H1 (cell line): Measurements from ENCODE around the gene NPC1L1. TPM values are rescaled to one million over a fixed set of nuclear protein-coding genes. Genes with fewer than 3 reads are reported as not detected.

Source experiments
- CTCF ChIA-PET: fragments of 300-600 bp; sonication (Branson Sonifier 250); formaldehyde crosslinking; loops from one replicate; lab custom pipeline; 2021; ENCODE audit not compliant: partially characterized antibody; lab: Charles Lee
- POLR2A ChIA-PET: fragments of 300-600 bp; sonication (Branson Sonifier 250); formaldehyde crosslinking; loops from one replicate; lab custom pipeline; 2021; ENCODE audit warnings: inconsistent platforms; ENCODE audit not compliant: partially characterized antibody; lab: Charles Lee
- DNase-seq, 2 experiments: peaks; one replicate each; pipeline versions ENCODE4 v3.0.0 to v3.0.0-alpha.2; 2010 to 2022; ENCODE audit warnings: low spot score in 2 of 2, low read depth in 1 of 2, mixed read lengths in 1 of 2
- FAIRE-seq: peaks from 2 replicates; lab custom pipeline; 2011; peaks lifted over from hg19 to GRCh38; lab: Jason Lieb, UNC
- H2AFZ ChIP-seq: 2 replicates; pipeline ENCODE4 v1.8.1; 2012; ENCODE audit warnings: low read length, inconsistent platforms
- H2AK5ac ChIP-seq: 2 replicates; pipeline ENCODE4 v1.6.1; 2013; ENCODE audit warnings: low read depth, low read length
- H2BK120ac ChIP-seq: replicated peaks from 2 replicates; pipeline ENCODE3; 2013; ENCODE audit warnings: low read depth, low read length, inconsistent platforms
- H2BK12ac ChIP-seq: 2 replicates; pipeline ENCODE4 v1.6.1; 2013; ENCODE audit warnings: low read depth, low read length
- H2BK15ac ChIP-seq: 2 replicates; pipeline ENCODE4 v1.6.1; 2013; ENCODE audit warnings: low read length
- H2BK20ac ChIP-seq: 2 replicates; pipeline ENCODE4 v1.6.1; 2013; ENCODE audit warnings: low read length
- H2BK5ac ChIP-seq: 2 replicates; pipeline ENCODE4 v1.6.1; 2013; ENCODE audit warnings: low read depth, low read length
- H3K14ac ChIP-seq: 2 replicates; pipeline ENCODE4 v1.6.1; 2013; ENCODE audit warnings: inconsistent platforms; ENCODE audit not compliant: insufficient read length
- H3K18ac ChIP-seq: 2 replicates; pipeline ENCODE4 v1.6.1; 2013; ENCODE audit warnings: low read length; ENCODE audit errors: extremely low read depth
- H3K23ac ChIP-seq: 2 replicates; pipeline ENCODE4 v1.6.1; 2013; ENCODE audit warnings: inconsistent platforms; ENCODE audit not compliant: insufficient read length
- H3K23me2 ChIP-seq: 2 replicates; pipeline ENCODE4 v1.6.1; 2013; ENCODE audit warnings: low read depth, low read length
- H3K27ac ChIP-seq: 2 replicates; pipeline ENCODE4 v1.6.1; 2011; ENCODE audit warnings: low read depth, low read length, inconsistent platforms
- H3K27me3 ChIP-seq, 4 experiments: replicated peaks in 1 of 4; 1 replicate in 1 of 4; 2 replicates in 3 of 4; pipeline versions ENCODE4 v1.6.1 to v1.8.1; 2011 to 2013; ENCODE audit warnings: low read length in 3 of 4, mild to moderate bottlenecking in 3 of 4, inconsistent platforms in 2 of 4, mixed read lengths in 2 of 4, moderate library complexity in 1 of 4; ENCODE audit not compliant: control insufficient read depth in 3 of 4, insufficient read depth in 3 of 4; ENCODE audit errors: extremely low read depth in 1 of 4
- H3K36me3 ChIP-seq, 4 experiments: 2 replicates each; pipeline versions ENCODE4 v1.6.1 to v1.8.1; 2011 to 2013; ENCODE audit warnings: mild to moderate bottlenecking in 4 of 4, low read length in 3 of 4, moderate library complexity in 2 of 4, control low read depth in 1 of 4, inconsistent platforms in 1 of 4; ENCODE audit not compliant: insufficient read depth in 4 of 4, control insufficient read depth in 2 of 4
- H3K4ac ChIP-seq: replicated peaks from 2 replicates; pipeline ENCODE3; 2013; ENCODE audit warnings: low read length, low read depth, mixed read lengths, inconsistent platforms; ENCODE audit not compliant: insufficient read length
- H3K4me1 ChIP-seq, 4 experiments: replicated peaks in 1 of 4; 1 replicate in 1 of 4; 2 replicates in 3 of 4; pipeline versions ENCODE4 v1.6.1 to v1.8.1; 2011 to 2013; ENCODE audit warnings: low read length in 3 of 4, inconsistent platforms in 2 of 4, mixed read lengths in 1 of 4; ENCODE audit not compliant: insufficient read depth in 4 of 4, control insufficient read depth in 3 of 4
- H3K4me2 ChIP-seq, 2 experiments: 2 replicates each; pipeline versions ENCODE4 v1.6.1 to v1.8.1; 2011 to 2013; ENCODE audit warnings: low read depth in 2 of 2, low read length in 2 of 2, control low read depth in 1 of 2, inconsistent platforms in 1 of 2, mild to moderate bottlenecking in 1 of 2; ENCODE audit not compliant: insufficient read depth in 1 of 2
- H3K4me3 ChIP-seq, 4 experiments: fragments of 200-600, 300-600 bp in 1 of 4; sonication (generic), shearing (Covaris generic), sonication (Bioruptor Twin) in 1 of 4; 2 replicates each; pipeline versions ENCODE4 v1.5.1 to v1.8.1; 2011 to 2016; ENCODE audit warnings: low read length in 4 of 4, low read depth in 3 of 4, control low read depth in 2 of 4, inconsistent platforms in 2 of 4, mild to moderate bottlenecking in 2 of 4, mixed read lengths in 1 of 4, moderate library complexity in 1 of 4; ENCODE audit not compliant: insufficient read depth in 2 of 4; ENCODE audit errors: extremely low read depth in 1 of 4
- H3K56ac ChIP-seq: replicated peaks from 2 replicates; pipeline ENCODE3; 2013; ENCODE audit warnings: low read depth, mild to moderate bottlenecking, mixed read lengths, low read length, inconsistent platforms; ENCODE audit not compliant: insufficient read length
- H3K79me1 ChIP-seq: 2 replicates; pipeline ENCODE4 v1.6.1; 2013; ENCODE audit warnings: low read depth, low read length, control low read depth
- H3K79me2 ChIP-seq, 2 experiments: 2 replicates each; pipeline versions ENCODE4 v1.6.1 to v1.8.1; 2012 to 2013; ENCODE audit warnings: low read length in 2 of 2, mild to moderate bottlenecking in 2 of 2, inconsistent platforms in 1 of 2; ENCODE audit not compliant: insufficient read depth in 2 of 2, control insufficient read depth in 1 of 2
- H3K9ac ChIP-seq, 4 experiments: replicated peaks in 1 of 4; 1 replicate in 1 of 4; 2 replicates in 3 of 4; pipeline versions ENCODE4 v1.6.1 to v1.8.1; 2011 to 2013; ENCODE audit warnings: low read depth in 3 of 4, low read length in 3 of 4, control low read depth in 2 of 4, mild to moderate bottlenecking in 2 of 4, moderate library complexity in 2 of 4, inconsistent platforms in 1 of 4; ENCODE audit errors: extremely low read depth in 1 of 4
- H3K9me3 ChIP-seq, 2 experiments: 2 replicates each; pipeline versions ENCODE4 v1.6.1 to v1.8.1; 2012 to 2013; ENCODE audit warnings: mild to moderate bottlenecking in 2 of 2, moderate library complexity in 2 of 2, control low read depth in 1 of 2, inconsistent platforms in 1 of 2, low read depth in 1 of 2, low read length in 1 of 2, mixed read lengths in 1 of 2; ENCODE audit not compliant: insufficient read depth in 2 of 2
- H4K20me1 ChIP-seq, 2 experiments: replicated peaks in 1 of 2; 2 replicates each; pipeline versions ENCODE3 to v1.8.1; 2011 to 2013; ENCODE audit warnings: inconsistent platforms in 2 of 2, low read length in 2 of 2, mild to moderate bottlenecking in 1 of 2; ENCODE audit not compliant: insufficient read depth in 2 of 2, control insufficient read depth in 1 of 2
- H4K5ac ChIP-seq: 2 replicates; pipeline ENCODE4 v1.6.1; 2013; ENCODE audit warnings: low read length, low read depth, mixed read lengths, inconsistent platforms; ENCODE audit not compliant: insufficient read length
- H4K8ac ChIP-seq: 2 replicates; pipeline ENCODE4 v1.8.0; 2013; ENCODE audit warnings: mild to moderate bottlenecking, moderate library complexity, low read length, inconsistent platforms; ENCODE audit not compliant: insufficient read depth; ENCODE audit errors: extremely low read depth
- H4K91ac ChIP-seq: replicated peaks from 2 replicates; pipeline ENCODE3; 2013; ENCODE audit warnings: low read length, mixed read lengths, inconsistent platforms; ENCODE audit not compliant: insufficient read length
- ATF2 ChIP-seq: IDR thresholded peaks from 2 replicates; pipeline ENCODE4 v1.6.1; 2012; ENCODE audit warnings: low read length, inconsistent platforms
- ATF3 ChIP-seq: IDR thresholded peaks from 2 replicates; pipeline ENCODE4 v1.6.1; 2011; ENCODE audit warnings: low read depth, mild to moderate bottlenecking, low read length; ENCODE audit not compliant: insufficient read depth
- CBX5 ChIP-seq: fragments of 300-800, 300-1000 bp; sonication (generic); IDR thresholded peaks from 2 replicates; pipeline ENCODE4 v1.7.1; 2016; ENCODE audit warnings: antibody characterized with exemption, low read length, low read depth
- CBX8 ChIP-seq: fragments of 300-800, 300-1000 bp; sonication (generic); IDR thresholded peaks from 2 replicates; pipeline ENCODE4 v1.7.1; 2016; ENCODE audit warnings: low read depth, low read length, borderline replicate concordance
- CHD2 ChIP-seq: IDR thresholded peaks from 2 replicates; pipeline ENCODE4 v1.6.1; 2012; ENCODE audit warnings: low read length, improper control_type of control experiment
- HDAC2 ChIP-seq, 2 experiments: fragments of 300-600 bp in 1 of 2; sonication (generic) in 1 of 2; IDR thresholded peaks; 2 replicates each; pipeline ENCODE4 v1.6.1; 2011 to 2012; ENCODE audit warnings: low read depth in 2 of 2, low read length in 2 of 2, mild to moderate bottlenecking in 2 of 2, moderate library complexity in 2 of 2, borderline replicate concordance in 1 of 2, inconsistent platforms in 1 of 2
- JUN ChIP-seq: IDR thresholded peaks from 2 replicates; pipeline ENCODE4 v1.6.1; 2011; ENCODE audit warnings: low read depth, mild to moderate bottlenecking, improper control_type of control experiment, low read length
- KDM4A ChIP-seq: IDR thresholded peaks from one replicate; pipeline ENCODE4 v1.7.1; 2012; ENCODE audit warnings: low read depth, mild to moderate bottlenecking, moderate library complexity, low read length, inconsistent platforms; ENCODE audit not compliant: severe bottlenecking
- KDM5A ChIP-seq: fragments of 200-600 bp; IDR thresholded peaks from 2 replicates; pipeline ENCODE4 v1.7.1; 2012; ENCODE audit warnings: mild to moderate bottlenecking, low read length, inconsistent platforms, mixed read lengths
- NRF1 ChIP-seq: IDR thresholded peaks from 2 replicates; pipeline ENCODE4 v1.6.1; 2011; ENCODE audit warnings: mild to moderate bottlenecking, low read depth, low read length, improper control_type of control experiment
- POLR2A ChIP-seq, 2 experiments: IDR thresholded peaks; 1 replicate in 1 of 2; 2 replicates in 1 of 2; pipeline ENCODE4 v1.6.1; 2011; ENCODE audit warnings: low read depth in 2 of 2, low read length in 2 of 2, mild to moderate bottlenecking in 2 of 2; ENCODE audit errors: control extremely low read depth in 1 of 2
- SP2 ChIP-seq: IDR thresholded peaks from 2 replicates; pipeline ENCODE4 v1.6.1; 2012; ENCODE audit warnings: mild to moderate bottlenecking, low read length, inconsistent platforms
- SRF ChIP-seq: IDR thresholded peaks from 2 replicates; pipeline ENCODE4 v1.6.1; 2011; ENCODE audit warnings: mild to moderate bottlenecking, low read depth, low read length, moderate library complexity
- WGBS, 2 experiments: shearing (Covaris generic) in 1 of 2; methylation state at CpG; one replicate each; pipeline versions ENCODE4 v1.1.6 to v1.1.7; 2013 to 2015; ENCODE audit warnings: low lambda C conversion rate in 2 of 2, mixed read lengths in 2 of 2, inconsistent platforms in 1 of 2, low coverage in 1 of 2, missing lambda C conversion rate in 1 of 2; ENCODE audit not compliant: insufficient replicate concordance in 2 of 2, insufficient coverage in 1 of 2, insufficient read length in 1 of 2; ENCODE audit errors: extremely low coverage in 1 of 2, missing lambda C conversion rate in 1 of 2; 5-methylcytosine and 5-hydroxymethylcytosine counted together
- polyA plus RNA-seq, 7 experiments: library from polyadenylated mRNA; depleted of rRNA in 3 of 7; stranded (reverse) in 5 of 7; unstranded in 2 of 7; fragments of >200 nt in 5 of 7; fragments of 200-250 nt in 2 of 7; gene quantifications; 1 replicate in 5 of 7; 2 replicates in 1 of 7; 4 replicates in 1 of 7; pipeline versions ENCODE4 v1.2.1 to v1.2.3, GENCODE V29; 2011 to 2013; ENCODE audit warnings: missing spikeins in 2 of 7, mixed read lengths in 2 of 7
- total RNA-seq: library from RNA; stranded (reverse); fragmentation: NEBNext Ultra II Directional; extraction: Animal tissue kit (Norgen Biotek cat#: 25700); gene quantifications from 2 replicates; pipeline ENCODE4 v1.2.1, GENCODE V29; 2021

Gene NPC1L1
- total and polyA plus RNA-seq, 2 of the 8 experiments (the other 6 are each of a cell fraction or from before 2014, with no cell fraction given): 0.06 to 0.21 TPM

DNA sequence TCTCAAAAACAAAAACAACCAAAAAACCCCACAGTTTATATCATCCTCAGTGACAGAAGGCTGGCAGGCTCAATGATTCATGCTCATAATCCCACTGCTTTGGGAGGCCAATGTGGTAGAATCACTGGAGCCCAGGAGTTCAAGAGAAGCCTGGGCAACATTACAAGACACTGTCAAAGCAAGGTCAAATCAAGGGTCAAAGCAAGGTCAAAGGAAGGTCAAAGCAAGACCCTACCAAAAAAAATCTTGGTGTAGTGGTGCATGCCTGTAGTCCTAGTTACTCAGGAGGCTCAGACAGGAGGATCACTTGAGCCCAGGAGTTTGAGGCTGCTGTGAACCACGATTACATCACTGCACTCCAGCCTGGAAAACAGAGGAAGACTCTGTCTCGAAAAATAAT lies 14.2 kb upstream of the NPC1L1 start:
- Histone ChIP-seq H3K79me1 (no peaks in the 10 kb centered on the region), H2BK5ac (no peak overlapping the region), H4K20me1 (no peaks in the 10 kb centered on the region), H4K8ac (no peak overlapping the region), H3K18ac (no peak overlapping the region), H3K27ac (no peak overlapping the region), H3K23me2 (no peaks in the 10 kb centered on the region), H4K5ac (no peak overlapping the region), H2BK120ac (no peak overlapping the region), H3K4ac (no peak overlapping the region), H2AK5ac (no peak overlapping the region), H2BK15ac (no peak overlapping the region), H2BK12ac (no peak overlapping the region), H2BK20ac (no peak overlapping the region), H3K79me2 (no peaks in the 10 kb centered on the region), H3K23ac (no peak overlapping the region), H3K27me3 (no peaks in the 10 kb centered on the region), H3K56ac (no peak overlapping the region), H3K14ac (no peak overlapping the region), H2AFZ (no peak overlapping the region), H3K9ac (no peak overlapping the region), H3K4me2 (no peak overlapping the region), H4K91ac (no peak overlapping the region), H3K9me3 (no peaks in the 10 kb centered on the region), H3K4me3 (no peak overlapping the region), H3K4me1 (no peaks in the 10 kb centered on the region), H3K36me3 (no peaks in the 10 kb centered on the region)
- WGBS, 2 experiments: 71% methylated on average over 2 of the region's 2 CpGs; no CpG with 5 or more reads in 1 of the 2 experiments
- CTCF ChIA-PET: interaction anchor here (0.6 to 1.6 kb wide), 2 partner anchors 10 to 31 kb away, joined by 3 to 9 read pairs; no protein-coding TSS in a partner anchor
- POLR2A ChIA-PET: interaction anchor here (0.9 to 4.1 kb wide), 2 partner anchors 9 to 13 kb away, joined by 3 to 23 read pairs; no protein-coding TSS in a partner anchor
- DNase-seq: no peak
- no peak for FAIRE-seq
- TF ChIP-seq KDM4A (no peak), ATF2 (no peak), HDAC2 (IDR thresholded peaks at IDR 0.05; ENCODE audit: borderline replicate concordance in 1 of 2, low read depth in 2 of 2, low read length in 2 of 2) (no peak), NRF1 (no peak), CBX5 (no peak), KDM5A (no peak), CHD2 (no peak), CBX8 (no peak), POLR2A (IDR thresholded peaks at IDR 0.05; ENCODE audit: control extremely low read depth in 1 of 2, low read depth in 2 of 2, low read length in 2 of 2) (no peak), ATF3 (no peak), JUN (no peak), SRF (no peak), SP2 (no peak)
